Stomach (tissue), 4 donors: Measurements from ENCODE around the gene DYNC1LI1.

Experiments
- EP300 ChIP-seq: sonication (generic); formaldehyde crosslinking; IDR thresholded peaks from one replicate; pipeline ENCODE4 v1.6.1; 2017; ENCODE audit warnings: antibody characterized with exemption
- POLR2A ChIP-seq, 4 donors: fragments of 450-650 bp; IDR thresholded peaks; one replicate each; pipeline ENCODE4 v1.6.1; 2016; ENCODE audit warnings: antibody characterized with exemption in 4 of 4, control low read depth in 2 of 4, mild to moderate bottlenecking in 1 of 4, moderate library complexity in 1 of 4
- POLR2AphosphoS5 ChIP-seq, 3 donors: sonication (generic); formaldehyde crosslinking; IDR thresholded peaks; one replicate each; pipeline ENCODE4 v1.6.1; 2016; ENCODE audit warnings: antibody characterized with exemption in 3 of 3
- TF ChIP-seq, protein P1 (sequence below), 7 experiments: fragments of 450-650 bp in 4 of 7; fragments of 200-600 bp in 3 of 7; sonication (generic) in 3 of 7; IDR thresholded peaks; one replicate each; pipeline ENCODE4 v1.5.1; 2016 to 2019; ENCODE audit warnings: antibody characterized with exemption in 7 of 7, control low read depth in 2 of 7, mild to moderate bottlenecking in 1 of 7

DNA sequence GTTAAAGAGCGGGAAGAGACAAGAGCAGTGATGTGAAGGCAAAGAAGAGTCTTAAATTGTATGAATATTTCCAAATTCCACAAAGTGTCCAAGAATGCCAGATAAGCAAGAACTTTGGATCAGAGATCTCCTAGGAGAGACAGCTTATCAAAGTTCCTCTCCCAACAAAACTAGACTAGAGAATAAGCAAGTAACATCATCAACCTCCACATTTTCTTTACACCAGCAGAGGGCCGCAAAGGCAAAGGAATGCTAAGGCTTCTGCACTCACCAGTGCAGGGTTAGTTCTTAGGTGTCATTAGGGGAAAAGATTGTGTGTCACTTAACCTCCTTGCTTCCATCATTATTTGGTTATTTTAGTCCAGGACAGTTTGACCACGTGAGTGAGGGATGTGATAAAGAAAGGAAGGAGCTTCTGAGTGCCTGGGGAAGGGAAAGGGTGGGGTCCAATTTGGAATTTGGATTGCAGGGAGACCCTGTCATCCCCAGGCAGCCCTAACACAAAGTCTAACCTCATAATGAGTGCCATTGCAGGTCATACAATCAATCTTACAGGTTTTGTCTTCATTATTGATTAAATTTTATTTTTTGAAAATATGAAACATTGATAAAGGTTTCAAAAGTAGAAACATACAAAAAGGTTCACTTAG is 60.5 kb downstream of the DYNC1LI1 start:
- no peak for TF ChIP-seq POLR2A (IDR thresholded peaks at IDR 0.05)
- TF ChIP-seq, protein P1, sequence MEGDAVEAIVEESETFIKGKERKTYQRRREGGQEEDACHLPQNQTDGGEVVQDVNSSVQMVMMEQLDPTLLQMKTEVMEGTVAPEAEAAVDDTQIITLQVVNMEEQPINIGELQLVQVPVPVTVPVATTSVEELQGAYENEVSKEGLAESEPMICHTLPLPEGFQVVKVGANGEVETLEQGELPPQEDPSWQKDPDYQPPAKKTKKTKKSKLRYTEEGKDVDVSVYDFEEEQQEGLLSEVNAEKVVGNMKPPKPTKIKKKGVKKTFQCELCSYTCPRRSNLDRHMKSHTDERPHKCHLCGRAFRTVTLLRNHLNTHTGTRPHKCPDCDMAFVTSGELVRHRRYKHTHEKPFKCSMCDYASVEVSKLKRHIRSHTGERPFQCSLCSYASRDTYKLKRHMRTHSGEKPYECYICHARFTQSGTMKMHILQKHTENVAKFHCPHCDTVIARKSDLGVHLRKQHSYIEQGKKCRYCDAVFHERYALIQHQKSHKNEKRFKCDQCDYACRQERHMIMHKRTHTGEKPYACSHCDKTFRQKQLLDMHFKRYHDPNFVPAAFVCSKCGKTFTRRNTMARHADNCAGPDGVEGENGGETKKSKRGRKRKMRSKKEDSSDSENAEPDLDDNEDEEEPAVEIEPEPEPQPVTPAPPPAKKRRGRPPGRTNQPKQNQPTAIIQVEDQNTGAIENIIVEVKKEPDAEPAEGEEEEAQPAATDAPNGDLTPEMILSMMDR (IDR thresholded peaks at IDR 0.05), result peak in 5 of 7 experiments; percentile 49 to 80 (median 64)
- peak in 1 of 3 donors; percentile 53 for TF ChIP-seq POLR2AphosphoS5 (IDR thresholded peaks at IDR 0.05)
- TF ChIP-seq EP300, result no peak
